SK-N-SH treated with all-trans-retinoic acid at 6 μM for 48 hours (cell line): ENCODE data around the gene FOXO1.

ENCODE experiments used
- CSRNP3 ChIP-seq: fragments of 250-450 bp; sonication (Bioruptor Pico); IDR thresholded peaks from 2 replicates; pipeline ENCODE4 v1.5.1; 2021; ENCODE audit warnings: mild to moderate bottlenecking, moderate library complexity
- ZC3H10 ChIP-seq: fragments of 250-450 bp; sonication (Bioruptor Pico); IDR thresholded peaks from 2 replicates; pipeline ENCODE4 v1.5.1; 2021; ENCODE audit warnings: mild to moderate bottlenecking, moderate library complexity
- ZFP3 ChIP-seq: fragments of 250-450 bp; sonication (Bioruptor Pico); IDR thresholded peaks from 2 replicates; pipeline ENCODE4 v1.5.0; 2020; ENCODE audit warnings: mild to moderate bottlenecking, moderate library complexity
- ZFP30 ChIP-seq: fragments of 450-650 bp; formaldehyde crosslinking; IDR thresholded peaks from 2 replicates; pipeline ENCODE4 v1.5.0; 2022; ENCODE audit warnings: mild to moderate bottlenecking, moderate library complexity
- ZNF565 ChIP-seq: fragments of 450-650 bp; formaldehyde crosslinking; conservative IDR thresholded peaks from 2 replicates; pipeline ENCODE4 v1.5.0; 2020; ENCODE audit warnings: low read depth, mild to moderate bottlenecking, moderate library complexity
- TF ChIP-seq, protein P1 (sequence below): fragments of 250-450 bp; sonication (Bioruptor Pico); IDR thresholded peaks from 2 replicates; pipeline ENCODE4 v1.5.1; 2020; ENCODE audit warnings: low read depth, mild to moderate bottlenecking, moderate library complexity

GRCh38 chr13:40662866-40663265 is 3.6 kb downstream of the FOXO1 start:
- TF ChIP-seq ZNF565 (no peak), ZFP30 (CRISPR knock-in tag) (no peak), ZC3H10 (CRISPR knock-in tag) (no peak), CSRNP3 (CRISPR knock-in tag) (no peak), ZFP3 (CRISPR knock-in tag) (no peak)
- TF ChIP-seq, protein P1, sequence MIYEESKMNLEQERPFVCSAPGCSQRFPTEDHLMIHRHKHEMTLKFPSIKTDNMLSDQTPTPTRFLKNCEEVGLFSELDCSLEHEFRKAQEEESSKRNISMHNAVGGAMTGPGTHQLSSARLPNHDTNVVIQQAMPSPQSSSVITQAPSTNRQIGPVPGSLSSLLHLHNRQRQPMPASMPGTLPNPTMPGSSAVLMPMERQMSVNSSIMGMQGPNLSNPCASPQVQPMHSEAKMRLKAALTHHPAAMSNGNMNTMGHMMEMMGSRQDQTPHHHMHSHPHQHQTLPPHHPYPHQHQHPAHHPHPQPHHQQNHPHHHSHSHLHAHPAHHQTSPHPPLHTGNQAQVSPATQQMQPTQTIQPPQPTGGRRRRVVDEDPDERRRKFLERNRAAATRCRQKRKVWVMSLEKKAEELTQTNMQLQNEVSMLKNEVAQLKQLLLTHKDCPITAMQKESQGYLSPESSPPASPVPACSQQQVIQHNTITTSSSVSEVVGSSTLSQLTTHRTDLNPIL (CRISPR knock-in tag): no peak
